ENCODE data around the gene EIF4G3. TPM values are rescaled to one million over a fixed set of nuclear protein-coding genes. Genes with fewer than 3 reads are reported as not detected.

Gene EIF4G3
- total RNA-seq, 2 donors from 2014 or later = 20.8 to 48.8 TPM

GRCh38 chr1:20823845-20824244 is 352.9 kb downstream of the EIF4G3 start:
- no peak overlapping the region for H3K4me3 ChIP-seq
- ATAC-seq = no peak
- no peak overlapping the region for H3K27ac ChIP-seq
- H3K4me1 ChIP-seq = no peaks in the 10 kb centered on the region
- no peak for DNase-seq
- no peaks in the 10 kb centered on the region for H3K27me3 ChIP-seq
- no peaks in the 10 kb centered on the region for H3K36me3 ChIP-seq (replicated peaks in 1 of 2; ENCODE audit: insufficient read depth in 1 of 2, low read depth in 2 of 2)
- intact Hi-C loops (cut with DNase I) = no loop called here
- H3K9me3 ChIP-seq = no peaks in the 10 kb centered on the region
- TF ChIP-seq CTCF (IDR thresholded peaks at IDR 0.05) = no peak
- TF ChIP-seq POLR2A (IDR thresholded peaks at IDR 0.05) = no peak

- Histone ChIP-seq H3K4me3 (no peak overlapping the region), H3K4me1 (no peaks in the 10 kb centered on the region), H3K36me3 (replicated peaks in 1 of 2; ENCODE audit: insufficient read depth in 1 of 2, low read depth in 2 of 2) (no peaks in the 10 kb centered on the region), H3K27ac (no peak overlapping the region), H3K27me3 (no peaks in the 10 kb centered on the region), H3K9me3 (no peaks in the 10 kb centered on the region)
- intact Hi-C loops (cut with DNase I) = no loop called here
- ATAC-seq (no peak), DNase-seq (no peak)
- WGBS, 2 donors = 39 to 50% methylated on average over 2 of the region's 2 CpGs
- TF ChIP-seq POLR2A (IDR thresholded peaks at IDR 0.05) (no peak), CTCF (IDR thresholded peaks at IDR 0.05) (no peak)
Measured at GRCh38 chr1:20821466-20821865, 355.2 kb downstream of the EIF4G3 start.

- TF ChIP-seq POLR2A (IDR thresholded peaks at IDR 0.05) (no peak), CTCF (IDR thresholded peaks at IDR 0.05) (no peak)
- intact Hi-C loops (cut with DNase I) = no loop called here
- ATAC-seq = no peak
- no peaks in the 10 kb centered on the region for H3K9me3 ChIP-seq
- no peak for DNase-seq
- H3K4me1 ChIP-seq = no peaks in the 10 kb centered on the region
- H3K4me3 ChIP-seq = no peak overlapping the region
- no peaks in the 10 kb centered on the region for H3K36me3 ChIP-seq (replicated peaks in 1 of 2; ENCODE audit: insufficient read depth in 1 of 2, low read depth in 2 of 2)
- no peaks in the 10 kb centered on the region for H3K27me3 ChIP-seq
- 90 to 92% methylated on average over 3 to 5 of the region's 5 CpGs for WGBS, 2 donors
- no peak overlapping the region for H3K27ac ChIP-seq
Measured at GRCh38 chr1:20819818-20820217, 356.9 kb downstream of the EIF4G3 start.

GRCh38 chr1:20814534-20814871 is 362.2 kb downstream of the EIF4G3 start:
- H3K4me1 ChIP-seq = no peaks in the 10 kb centered on the region
- ATAC-seq (no peak), DNase-seq (no peak)
- no peaks in the 10 kb centered on the region for H3K36me3 ChIP-seq (replicated peaks in 1 of 2; ENCODE audit: insufficient read depth in 1 of 2, low read depth in 2 of 2)
- H3K9me3 ChIP-seq = no peaks in the 10 kb centered on the region
- WGBS, 2 donors = 79% methylated on average over 3 of the region's 4 CpGs; no CpG with 5 or more reads in 1 of the 2 donors
- H3K4me3 ChIP-seq = no peak overlapping the region
- no peak overlapping the region for H3K27ac ChIP-seq
- TF ChIP-seq POLR2A (IDR thresholded peaks at IDR 0.05) (no peak), CTCF (IDR thresholded peaks at IDR 0.05) (no peak)
- intact Hi-C loops (cut with DNase I) = no loop called here
- H3K27me3 ChIP-seq = no peaks in the 10 kb centered on the region

GRCh38 chr1:20811916-20812315 is 364.8 kb downstream of the EIF4G3 start:
- intact Hi-C loops (cut with DNase I) = no loop called here
- Histone ChIP-seq H3K27me3 (no peaks in the 10 kb centered on the region), H3K4me1 (no peaks in the 10 kb centered on the region), H3K36me3 (replicated peaks in 1 of 2; ENCODE audit: insufficient read depth in 1 of 2, low read depth in 2 of 2) (no peaks in the 10 kb centered on the region), H3K27ac (no peak overlapping the region), H3K4me3 (no peak overlapping the region), H3K9me3 (no peaks in the 10 kb centered on the region)
- 83% methylated on average over 5 of the region's 5 CpGs for WGBS, 2 donors
- no peak for TF ChIP-seq CTCF (IDR thresholded peaks at IDR 0.05)
- DNase-seq (no peak), ATAC-seq (no peak)
